ENCODE data around the gene BTG4.

BTG4 gene

DNA sequence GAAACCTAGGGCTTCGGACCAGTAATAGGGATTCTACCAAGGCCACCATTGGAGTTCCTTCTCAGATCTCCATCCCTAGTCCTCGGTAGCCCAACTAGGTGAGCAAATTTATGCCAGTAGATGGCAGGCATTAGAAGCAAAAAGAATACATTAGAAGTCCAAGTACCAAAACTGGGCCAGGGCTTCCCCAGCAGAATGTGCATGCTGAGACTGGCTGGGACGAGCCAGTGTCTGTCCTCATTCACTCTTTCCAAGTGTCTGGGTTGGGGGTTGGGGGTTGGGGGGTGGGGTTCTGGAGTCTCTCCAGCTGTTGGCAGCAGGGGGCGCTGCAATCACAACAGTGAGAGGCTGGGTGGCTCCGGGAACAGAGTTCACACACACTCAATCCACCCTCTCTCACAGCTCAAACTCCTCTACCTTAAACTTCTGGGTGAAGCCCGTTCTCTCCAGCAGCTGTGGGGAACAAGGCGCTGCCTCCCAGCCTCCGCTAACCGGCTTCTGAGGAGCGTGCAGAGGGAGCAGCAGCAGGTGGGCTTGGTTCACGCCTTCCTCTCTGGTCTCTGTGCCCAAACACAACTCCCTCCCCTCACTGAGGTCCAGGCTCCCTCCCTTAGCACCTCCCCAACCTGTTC, 57.5 kb downstream of the BTG4 start:
- DNase-seq (ENCODE audit: low spot score) = peak; percentile 85

DNA sequence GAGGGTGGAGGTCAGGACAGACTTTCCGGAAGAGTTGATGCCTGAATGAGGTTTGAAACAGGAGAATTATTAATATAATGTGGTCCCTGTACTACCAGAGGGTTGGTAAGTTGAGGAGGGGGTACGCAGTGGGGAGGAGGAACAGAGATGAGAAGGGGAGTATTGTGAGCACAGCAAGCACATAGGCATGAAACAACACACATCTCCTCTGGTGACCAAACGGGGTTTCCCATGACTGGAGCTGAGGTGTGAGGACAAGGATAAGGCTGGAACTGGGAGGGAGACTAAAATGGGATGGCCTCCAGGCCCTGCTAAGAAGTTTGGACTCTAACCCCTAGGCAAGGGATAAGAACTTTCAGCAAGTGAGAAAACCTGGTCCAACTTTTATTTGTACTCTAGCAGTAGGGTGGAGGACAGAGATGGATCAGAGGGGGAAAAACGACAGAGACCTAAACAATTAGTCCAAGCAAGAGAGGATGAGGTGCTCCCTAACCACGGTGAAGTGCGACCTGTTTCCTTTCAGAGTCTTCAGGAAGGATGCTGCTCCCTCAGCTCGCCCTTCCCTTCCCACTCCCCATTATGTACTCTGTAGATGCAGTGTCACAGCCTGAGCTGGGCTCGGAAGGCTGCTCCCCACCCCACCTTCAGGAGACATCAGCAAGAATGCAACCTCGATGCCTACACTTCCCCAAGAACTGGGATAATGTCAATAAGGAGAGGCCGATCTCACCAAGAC, 59.2 kb downstream of the BTG4 start:
- peak; percentile 28 for DNase-seq (ENCODE audit: low spot score)

DNA sequence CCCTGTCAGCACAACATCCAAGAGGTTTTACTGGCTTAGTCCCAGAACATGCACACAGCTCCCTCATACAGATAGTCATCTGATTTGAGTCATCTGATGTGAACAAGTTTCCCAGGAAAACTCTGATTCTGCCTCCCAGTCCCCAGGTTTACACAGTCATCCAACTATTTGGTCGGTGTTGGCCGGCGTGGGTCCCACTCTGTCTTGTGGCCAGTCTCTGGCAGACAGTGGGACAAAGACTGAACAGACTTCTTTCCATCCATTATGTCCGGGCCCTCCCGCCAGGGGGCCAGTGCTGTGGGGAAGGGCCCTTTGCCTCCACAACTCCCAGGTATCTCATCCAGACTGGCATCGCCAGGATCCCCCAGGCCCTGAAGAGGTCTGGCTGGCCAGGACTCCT, 60.0 kb downstream of the BTG4 start:
- DNase-seq (ENCODE audit: low spot score) = peak; percentile 32

DNA sequence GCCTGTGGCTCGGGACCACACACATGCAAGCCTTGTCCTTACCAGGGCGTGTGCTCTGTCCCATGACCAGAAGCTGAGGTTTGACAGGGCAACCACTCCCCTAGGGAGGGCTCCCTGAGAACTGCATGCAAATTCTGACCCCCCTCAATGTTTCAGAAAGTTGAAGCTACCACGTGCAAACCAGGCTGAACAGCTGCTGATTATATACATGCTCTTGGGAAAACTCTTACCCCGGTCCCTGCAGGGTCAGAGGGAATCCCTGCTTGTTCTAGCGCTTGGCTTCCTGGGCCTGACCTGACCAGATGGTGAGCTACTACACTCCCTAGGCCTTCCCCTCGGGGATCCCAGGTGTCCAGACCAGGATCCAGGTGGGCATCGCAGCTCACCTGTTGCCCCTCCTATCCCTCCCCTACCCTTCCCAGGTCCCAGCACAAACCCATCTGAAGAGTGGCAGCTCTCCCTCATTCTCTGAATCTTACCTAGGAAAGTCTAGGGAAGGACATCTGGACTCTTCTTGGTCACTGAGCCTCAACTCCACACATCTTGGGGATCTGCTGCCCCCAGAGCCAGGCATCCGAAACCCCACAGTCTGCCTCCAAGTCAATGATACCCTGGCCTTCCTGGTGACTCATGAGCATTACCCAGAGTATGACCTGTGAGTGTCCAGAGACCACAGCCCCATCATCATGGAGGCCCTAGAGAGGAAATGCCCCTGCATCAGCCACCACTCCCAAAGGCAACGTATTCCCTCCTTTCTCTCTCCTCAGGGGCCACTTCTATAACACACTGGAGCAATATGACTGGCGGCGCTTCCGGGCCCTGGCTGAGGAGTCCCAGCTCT, 61.5 kb downstream of the BTG4 start:
- DNase-seq (ENCODE audit: low spot score) = peak; percentile 17

DNA sequence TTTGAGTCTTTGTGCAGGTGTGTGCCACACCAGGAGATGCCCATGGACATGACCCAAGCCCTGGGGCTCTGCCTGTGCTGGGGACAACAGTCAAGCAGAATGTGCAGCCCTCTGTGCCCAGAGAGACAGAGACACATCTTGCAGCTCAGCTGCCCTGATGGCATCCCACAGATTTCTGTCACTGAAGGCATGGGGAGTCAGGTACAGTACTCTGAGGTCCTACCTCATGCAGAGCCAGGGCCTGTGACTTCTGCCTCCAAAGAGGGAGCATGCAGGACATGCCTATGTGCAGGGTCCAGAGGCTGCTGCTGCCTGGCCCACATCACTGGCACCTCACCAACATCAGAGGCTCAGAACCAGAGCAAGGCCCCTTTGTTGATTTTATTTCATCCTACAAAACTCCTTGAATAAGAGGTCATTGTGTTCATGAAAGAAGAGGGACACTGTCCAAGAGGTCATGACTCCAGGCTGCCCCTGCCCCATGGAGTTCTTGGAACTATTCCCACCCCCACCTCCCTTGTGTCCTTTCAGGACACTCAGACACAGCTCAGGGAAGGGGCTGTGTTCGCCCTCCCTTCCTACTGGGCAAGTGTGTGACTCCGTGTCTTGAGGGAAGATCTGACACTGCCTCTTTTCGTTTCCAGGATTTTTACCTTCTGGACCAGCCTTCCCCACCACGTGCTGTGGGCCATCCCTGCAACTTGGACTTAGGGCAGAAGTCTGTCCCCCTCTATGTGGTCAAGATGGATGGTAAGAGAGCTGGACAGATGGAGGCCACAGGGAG, 62.3 kb downstream of the BTG4 start:
- DNase-seq (ENCODE audit: low spot score) = no peak

DNA sequence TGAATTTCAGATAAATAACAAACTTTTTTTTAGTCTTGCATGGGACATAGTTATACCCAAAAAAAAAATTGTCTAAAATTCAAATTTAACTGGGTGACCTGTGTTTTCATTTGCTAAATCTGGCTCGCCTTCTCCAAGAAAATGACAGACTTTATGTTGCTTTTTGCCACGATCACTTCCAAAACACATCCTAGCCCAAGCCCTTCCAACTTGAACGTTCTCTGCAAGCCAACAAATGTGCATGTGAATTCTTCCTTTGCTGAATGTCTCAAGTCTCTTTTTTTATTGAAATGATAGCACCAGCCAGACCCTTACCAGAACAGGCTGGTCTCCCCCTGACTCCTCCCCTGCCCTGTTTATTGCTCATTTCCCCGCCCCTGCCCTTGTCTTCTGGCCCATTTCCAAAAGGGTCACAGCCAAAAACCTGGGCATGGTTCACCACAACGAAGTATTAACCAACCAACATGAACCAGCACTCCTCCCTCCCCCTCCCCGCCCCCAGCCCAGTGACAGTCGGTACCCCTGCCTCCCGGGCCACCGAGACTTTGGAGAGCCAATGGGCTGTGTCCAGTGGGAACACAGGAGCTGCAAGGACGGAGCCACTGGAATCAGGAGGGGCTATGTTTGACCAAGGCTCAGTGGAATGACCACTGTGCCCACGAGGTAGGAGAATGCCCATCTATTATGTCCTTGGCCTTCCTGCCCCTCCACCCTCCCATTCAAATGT, 63.2 kb downstream of the BTG4 start:
- no peak for DNase-seq (ENCODE audit: low spot score)

DNA sequence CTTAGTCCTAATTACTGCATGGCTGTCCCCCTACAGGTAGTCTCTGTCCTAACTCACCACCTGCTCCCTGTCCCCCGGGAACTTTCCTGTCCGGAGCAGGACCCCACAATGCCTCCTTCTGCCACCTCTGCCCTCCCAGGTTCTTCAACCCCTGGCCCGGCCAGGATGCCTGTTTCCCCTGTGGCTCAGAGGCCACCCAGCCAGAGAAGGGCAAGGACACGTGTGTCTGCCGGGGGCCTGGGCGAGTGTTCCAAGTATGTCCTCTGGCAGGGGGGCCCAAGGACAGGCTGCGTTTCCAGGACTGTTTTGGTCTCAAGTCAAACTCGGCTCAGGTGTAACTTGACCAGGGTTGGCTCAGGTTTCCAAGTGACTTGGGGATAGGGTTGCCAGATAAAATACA, 63.8 kb downstream of the BTG4 start:
- DNase-seq (ENCODE audit: low spot score) = no peak

DNA sequence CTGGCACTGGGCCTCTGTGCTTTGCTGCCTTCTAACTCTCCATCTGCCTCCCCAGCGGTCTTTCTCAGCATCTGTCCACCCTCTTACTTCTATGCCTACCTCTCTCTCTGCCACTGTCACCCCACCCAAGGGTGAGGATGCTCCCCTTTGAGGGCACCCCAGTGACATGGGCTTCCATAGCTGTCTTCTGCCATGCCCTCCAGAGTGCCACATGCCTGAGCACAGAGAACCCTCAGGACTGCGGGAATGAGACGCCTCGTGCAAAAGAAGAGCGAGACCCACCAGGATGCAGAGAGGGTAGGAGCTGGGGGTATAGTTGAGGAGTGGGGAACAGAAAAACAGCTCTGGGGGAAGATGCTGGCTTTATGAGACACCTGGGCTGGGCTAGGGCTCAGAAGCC, 64.3 kb downstream of the BTG4 start:
- no peak for DNase-seq (ENCODE audit: low spot score)

DNA sequence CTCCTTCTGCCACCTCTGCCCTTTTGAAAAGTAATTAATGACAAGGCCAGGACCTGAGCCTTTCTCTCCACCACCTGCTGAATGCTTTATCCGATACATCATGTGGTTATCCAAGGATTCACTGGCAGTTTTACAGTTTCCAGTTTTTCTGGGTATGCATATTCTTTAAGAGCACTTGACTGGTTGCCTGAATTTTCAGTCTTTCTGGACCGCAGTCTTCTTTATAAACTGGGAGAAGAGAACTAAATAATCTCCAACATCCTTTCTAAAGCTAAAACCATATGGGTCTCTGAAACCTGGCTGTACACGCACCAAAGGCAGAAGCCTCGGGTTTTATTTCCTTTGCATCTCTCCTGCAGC, 65.1 kb downstream of the BTG4 start:
- DNase-seq (ENCODE audit: low spot score) = no peak

DNA sequence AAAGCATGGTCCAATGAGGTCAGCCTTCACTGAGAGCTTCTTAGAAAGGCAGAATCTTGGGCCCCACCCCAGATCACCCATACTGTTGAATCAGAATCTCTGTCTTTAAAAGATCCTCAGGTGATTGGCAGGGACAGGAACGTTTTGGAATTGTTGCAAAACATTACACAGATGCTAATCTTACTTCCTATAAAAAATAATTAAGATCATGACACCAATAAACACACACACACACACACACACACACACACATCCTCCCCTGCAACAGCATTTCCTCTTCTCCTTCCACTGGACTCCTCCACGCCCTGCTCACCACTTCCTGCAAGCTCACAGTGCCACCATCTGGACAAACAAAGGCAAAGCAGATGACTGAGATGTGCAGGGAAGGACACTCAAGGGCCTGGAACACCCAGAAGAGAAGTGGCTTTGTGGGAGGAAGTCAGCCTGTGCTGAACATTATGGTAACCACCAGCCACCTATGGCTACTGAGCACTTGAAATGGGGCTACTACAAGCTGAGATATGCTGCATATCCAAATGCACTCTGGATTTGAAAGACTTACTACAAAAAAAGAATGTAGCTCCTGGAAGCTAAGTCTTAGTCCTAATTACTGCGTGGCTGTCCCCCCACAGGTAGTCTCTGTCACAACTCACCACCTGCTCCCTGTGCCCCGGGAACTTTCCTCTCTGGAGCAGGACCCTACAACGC, 65.6 kb downstream of the BTG4 start:
- peak; percentile 75 for DNase-seq (ENCODE audit: low spot score)

DNA sequence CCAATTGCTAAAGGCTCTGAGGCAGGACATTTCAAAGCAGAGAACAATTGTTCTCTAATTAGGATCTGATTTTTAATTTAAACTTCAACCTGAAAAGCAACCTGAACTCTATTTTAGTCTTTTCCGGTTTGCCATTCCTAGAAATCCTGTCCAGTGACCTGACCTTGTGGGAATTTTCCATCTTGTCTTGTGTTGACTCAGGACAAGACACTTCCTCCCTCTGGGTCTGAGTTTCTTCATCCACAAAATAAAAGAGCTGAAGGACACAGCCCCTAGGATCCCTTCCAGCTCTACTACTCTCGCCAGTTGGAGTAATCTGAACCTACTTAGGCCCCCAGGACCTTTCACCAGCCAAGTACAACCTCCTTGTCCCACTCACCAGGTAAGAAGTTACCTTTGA, 66.6 kb downstream of the BTG4 start:
- DNase-seq (ENCODE audit: low spot score) = no peak

Measured in ecto neural progenitor cell (in vitro differentiated cells).